GM04503 (cell line): ENCODE data around the gene TRPT1.
A peak's percentile ranks its signal among the peaks of the same experiment; 100 is the strongest.

ENCODE experiments used
- DNase-seq: peaks from one replicate; pipeline ENCODE4 v3.0.0-alpha.2; 2012; ENCODE audit warnings: low read depth

The TRPT1 gene

DNA sequence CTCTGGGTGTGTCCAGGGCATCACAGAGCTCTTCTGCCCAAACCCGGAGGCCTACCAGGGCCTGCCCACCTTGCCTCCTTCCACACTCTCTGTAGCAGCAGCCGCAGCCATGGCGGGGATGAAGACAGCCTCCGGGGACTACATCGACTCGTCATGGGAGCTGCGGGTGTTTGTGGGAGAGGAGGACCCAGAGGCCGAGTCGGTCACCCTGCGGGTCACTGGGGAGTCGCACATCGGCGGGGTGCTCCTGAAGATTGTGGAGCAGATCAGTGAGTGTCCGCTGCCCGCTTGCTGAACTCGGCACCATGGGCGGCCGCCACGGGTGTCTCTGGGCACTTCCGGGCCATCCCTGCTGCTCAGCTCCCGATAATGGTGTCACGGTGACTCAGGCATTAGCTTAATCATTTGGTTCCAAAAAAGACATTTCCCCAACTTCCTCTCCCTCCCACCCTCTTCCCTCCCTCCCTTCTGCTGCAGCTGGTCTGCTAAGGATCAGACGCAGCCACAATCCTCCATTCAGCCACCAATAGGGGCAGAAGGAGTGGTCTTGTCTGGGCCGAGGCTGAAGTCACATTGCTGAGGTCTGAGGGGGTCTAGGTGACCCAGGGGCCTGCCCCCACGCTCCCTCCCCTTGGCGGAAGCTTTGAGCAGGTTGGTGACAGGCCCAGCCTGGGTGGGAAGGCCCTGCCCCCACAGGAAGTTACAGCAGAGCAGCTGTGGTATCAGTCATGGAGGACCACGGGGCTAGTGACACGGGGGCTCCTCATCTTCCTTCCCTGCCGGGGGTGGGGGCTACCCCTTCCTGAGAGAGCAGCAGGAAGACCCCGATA, 18.5 kb downstream of the TRPT1 start:
- peak; percentile 65 for DNase-seq

DNA sequence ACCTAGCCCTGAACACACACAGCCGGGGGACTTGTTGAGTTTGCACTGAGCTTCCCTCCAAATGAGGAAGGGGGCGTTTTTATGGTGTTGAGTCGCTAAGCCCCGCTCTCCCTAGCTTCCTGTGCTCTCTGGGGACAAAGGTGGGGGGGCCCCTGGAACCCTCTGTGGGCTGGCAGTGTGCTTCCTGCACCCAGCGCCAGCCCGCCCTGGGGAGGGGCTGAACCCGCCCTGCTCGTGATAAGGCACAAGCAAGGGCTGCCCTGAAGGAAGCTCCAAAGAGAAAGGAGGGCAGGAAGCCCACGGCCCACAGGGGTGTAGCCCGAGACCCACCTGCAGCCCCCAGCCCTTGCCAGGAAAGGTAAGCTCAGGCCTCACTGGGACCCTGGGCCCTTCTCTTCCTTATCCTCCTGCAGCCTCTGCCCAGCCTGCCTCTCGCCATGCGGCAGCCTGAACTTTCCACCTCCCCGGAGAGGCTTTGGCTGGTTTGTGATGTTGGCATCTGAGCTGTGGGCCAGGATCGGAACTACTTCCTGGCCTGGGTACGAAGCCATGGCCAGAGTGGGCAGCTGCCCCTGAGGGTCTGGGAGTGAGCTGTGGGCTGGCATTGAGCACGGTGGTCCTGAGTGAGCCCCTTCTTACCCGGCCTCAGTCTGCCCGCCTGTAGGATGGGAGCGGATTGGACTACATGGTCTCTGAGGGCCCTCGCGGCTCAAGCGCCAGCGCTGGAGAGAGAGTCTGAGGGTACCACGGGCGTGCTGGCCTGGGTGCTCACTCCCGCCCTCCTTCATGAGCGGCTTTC, 19.3 kb downstream of the TRPT1 start, which contains the start of gene FERMT3:
Gene FERMT3, plus strand, starts transcription at position 265 of the 799 bp plus-strand sequence. CDS start 644 bp downstream, outside the sequence.
- DNase-seq: no peak

DNA sequence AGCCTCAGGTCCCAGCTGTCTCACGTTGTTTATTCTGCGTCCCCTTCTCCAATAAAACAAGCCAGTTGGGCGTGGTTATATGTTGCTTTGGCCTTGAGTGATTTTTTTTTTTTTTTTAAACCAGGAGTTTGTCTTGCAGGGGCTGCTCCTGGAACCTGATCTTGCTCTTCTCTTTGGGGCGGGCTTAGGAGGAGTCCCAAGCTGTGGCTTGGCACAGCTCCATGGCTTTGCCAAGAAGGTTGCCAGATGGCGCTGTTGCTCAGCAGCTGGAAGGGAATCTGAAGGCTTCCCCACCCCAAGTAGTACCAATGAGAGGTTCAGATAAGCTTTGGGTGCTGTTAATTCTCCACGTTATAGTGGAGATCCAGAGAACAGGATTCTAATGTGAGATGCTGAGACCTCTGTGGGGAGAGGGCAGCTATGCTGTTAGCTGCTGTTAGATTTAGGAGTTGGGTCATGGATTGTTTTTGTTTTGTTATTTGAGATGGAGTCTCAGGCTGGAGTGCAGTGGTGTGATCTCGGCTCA, 21.5 kb downstream of the TRPT1 start:
- no peak for DNase-seq

DNA sequence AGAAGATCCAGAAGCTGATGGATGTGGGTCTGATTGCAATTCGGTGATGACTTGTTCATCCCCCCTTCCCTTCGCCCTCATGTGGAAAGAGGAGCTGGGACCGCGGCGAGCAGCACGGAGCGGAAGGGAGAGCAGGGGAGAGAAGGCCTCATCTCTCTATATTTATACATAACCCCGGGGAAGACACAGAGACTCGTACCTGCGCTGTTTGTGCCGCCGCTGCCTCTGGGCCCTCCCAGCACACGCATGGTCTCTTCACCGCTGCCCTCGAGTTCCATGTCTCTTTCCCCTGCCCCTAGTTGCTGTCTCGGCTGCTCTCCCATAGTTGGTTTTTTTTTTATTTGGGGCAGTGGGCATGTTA, 21.9 kb downstream of the TRPT1 start:
- DNase-seq: no peak

DNA sequence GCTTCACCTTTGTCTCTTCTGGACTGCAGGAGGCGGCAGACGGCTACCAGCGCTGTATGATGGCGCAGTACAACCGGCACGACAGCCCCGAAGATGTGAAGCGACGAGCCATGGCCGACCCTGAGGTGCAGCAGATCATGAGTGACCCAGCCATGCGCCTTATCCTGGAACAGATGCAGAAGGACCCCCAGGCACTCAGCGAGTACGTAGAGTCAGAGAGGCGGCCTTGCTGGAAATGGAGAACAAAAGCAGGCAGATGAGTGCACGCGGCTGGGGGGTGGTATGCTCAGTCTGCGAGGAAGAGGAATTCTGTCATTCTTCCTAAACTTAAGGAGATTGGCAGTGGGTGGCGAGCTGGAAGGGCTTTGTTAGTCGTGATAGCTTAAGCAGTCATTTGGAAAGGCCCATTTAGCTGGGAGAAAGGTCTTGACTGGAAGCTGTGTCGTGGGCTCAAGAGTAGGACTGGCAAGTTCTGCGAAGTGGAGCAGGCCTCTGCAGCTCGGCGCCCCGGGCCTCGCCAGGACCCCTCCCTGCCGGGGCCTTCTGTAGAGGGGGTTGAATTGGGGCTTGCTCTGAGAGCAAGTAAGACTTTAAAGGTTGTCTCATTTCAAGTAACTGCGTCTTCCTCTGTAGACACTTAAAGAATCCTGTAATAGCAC, 22.4 kb downstream of the TRPT1 start:
- DNase-seq: no peak

DNA sequence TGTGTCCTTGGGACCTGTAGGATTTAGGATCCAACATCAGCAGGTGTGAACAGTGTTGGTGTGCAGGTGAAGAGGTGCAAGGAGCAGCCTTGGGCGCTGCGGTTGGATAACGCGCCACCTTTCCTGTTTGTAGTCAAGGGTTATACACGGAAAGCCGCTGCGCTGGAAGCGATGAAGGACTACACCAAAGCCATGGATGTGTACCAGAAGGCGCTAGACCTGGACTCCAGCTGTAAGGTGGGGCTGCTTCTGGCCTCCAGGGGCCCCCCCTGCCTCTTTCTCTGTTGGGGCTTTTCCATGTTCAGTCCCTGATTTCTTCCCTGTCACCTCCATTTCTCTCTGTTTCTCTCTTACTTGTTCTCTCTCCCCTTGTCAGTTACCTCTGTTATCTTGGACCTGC, 23.0 kb downstream of the TRPT1 start:
- DNase-seq: no peak

DNA sequence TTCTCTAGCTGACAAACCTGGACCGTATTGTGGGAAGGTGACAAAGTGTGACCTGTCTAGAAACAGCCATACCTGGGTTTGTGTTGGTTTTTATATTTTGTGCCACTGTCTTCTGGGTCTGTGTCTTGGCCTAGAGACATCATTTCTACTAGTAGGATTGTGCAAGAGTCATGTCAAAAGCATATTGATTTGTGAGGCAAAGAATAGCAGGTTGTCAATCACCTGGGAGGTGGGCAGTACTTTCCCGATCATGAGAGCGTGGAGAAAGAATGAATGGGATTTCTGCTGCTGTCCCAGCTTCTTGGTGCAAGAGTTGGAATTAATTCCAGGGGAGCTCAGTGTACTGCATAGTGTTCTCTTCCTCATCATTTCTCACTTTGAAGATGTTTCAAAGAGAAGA, 24.4 kb downstream of the TRPT1 start:
- DNase-seq: no peak

DNA sequence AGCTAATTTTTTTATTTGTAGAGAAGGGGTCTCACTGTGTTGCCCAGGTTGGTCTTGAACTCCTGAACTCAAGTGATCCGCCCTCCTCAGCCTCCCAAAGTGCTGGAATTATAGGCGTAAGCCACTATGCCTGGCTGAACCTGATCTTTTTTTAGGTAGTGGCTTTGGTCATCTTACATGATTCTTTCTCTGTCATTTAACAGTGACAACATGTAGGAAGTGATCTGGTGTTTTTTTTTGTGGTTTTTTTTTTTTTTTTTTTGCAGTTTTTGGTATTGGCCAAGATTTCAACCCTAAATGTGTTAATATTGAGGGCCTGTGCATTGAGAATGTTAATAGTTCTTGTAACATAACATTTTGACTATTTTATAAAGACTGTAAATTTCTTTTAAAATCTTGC, 27.5 kb downstream of the TRPT1 start:
- no peak for DNase-seq

DNA sequence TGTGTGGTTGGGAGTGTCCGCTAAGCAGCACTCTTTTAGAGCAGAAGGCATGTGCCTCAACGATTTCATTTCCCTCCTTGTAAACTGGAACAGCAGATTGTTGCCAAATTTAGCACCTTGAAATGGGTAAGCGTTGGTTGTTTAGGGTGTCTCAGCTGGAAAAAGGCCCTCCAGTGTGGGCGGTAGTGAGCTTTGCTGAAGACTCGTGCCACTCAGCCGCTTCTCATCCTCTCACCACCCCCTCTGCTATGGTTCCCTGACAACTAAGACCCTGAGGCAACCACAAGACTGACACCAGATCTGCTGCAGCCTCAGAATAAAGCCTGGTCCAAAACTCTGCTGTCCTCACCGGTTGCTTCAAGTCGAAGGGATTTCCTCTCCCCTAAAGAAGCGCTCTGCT, 29.4 kb downstream of the TRPT1 start:
- no peak for DNase-seq

DNA sequence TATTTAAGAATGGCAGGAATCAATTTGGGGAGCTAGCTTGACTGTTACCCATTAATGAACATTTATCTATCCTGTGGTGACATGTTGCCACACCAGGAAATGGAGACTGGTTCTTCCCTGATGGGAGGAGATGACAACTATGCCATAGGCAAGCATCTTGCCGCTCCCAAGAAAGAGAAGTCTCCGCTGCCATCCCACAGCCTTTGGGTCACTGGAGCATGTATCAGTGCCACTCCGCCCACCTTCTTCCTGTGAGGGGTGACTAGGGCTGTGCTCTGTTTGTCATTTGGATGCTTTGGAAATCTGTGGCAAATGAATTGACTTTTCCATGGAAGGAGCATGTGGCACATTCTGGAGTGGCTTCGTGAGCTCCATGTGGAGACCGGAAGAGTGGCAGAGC, 33.6 kb downstream of the TRPT1 start:
- no peak for DNase-seq

DNA sequence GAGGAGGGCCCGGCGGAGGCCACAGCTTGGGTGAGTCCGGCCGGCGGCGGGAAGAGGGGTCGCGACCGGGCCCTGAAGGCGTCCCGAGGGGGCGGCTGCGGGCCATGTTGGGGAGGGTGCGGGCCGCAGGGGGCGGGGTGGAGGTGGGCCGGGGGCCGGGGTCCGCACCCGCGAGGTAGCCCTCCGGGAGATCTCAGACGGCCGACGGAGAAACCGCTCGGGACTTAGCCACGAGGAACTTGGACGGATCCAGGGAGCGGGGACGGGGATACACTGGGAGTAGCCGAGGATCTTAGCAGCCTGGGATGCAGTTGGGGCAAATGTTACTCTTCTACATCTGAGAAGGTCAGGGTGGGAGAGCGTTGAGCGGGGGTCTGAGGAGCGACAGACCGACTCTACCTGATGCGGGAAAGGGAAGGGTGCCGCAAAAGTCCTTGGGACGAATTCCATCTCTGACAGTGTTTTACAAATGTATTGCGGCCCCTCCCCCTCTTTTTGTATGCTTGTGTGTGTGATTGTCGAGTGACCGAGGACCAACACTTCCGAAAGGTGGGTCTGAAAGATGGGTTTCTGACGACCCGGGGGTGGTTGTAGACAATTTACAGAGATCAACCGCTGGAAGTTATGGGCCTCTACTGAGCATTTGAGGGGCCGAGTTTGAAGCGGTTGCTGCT, 39.4 kb downstream of the TRPT1 start:
- DNase-seq: no peak

DNA sequence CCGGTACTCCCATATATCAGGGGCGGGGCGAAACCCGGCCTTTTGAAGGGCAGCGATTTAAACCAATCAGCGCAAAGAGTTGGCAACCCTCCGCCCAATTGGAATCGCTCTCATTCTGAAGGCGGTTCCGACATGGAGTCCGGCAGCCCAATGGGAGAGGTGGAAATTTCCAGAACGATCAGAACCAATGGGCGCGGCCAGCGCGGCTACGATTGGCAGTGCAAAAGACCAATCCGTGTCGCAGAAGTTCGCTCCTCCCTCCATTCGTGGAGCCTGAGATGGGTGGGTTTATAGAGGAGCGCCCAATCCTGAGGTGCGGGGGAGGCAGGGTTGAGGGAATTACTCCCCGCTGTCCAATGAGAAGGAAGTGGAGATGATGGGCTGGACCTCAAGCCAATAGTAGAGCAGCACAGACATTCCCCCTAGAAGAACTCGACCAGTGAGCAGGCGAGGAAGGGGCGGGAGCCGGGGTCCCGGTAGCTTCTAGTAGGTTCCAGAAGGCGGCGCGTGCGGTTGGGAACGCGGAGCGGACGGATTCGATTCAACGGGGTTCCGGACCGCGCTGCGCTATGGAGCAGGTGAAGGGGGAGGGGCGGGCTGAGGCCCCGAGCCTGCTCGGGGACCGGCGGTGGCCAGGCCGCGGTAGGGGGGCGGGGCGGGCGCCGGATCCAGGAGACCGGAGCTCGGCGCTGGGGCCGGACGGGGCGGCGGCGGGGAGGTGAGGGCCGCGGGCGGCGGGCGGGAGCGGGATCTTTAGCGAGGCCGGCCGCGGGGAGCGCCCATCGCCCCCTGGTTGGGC, 40.1 kb downstream of the TRPT1 start, which contains the start of gene STIP1:
Gene STIP1, plus strand, starts transcription at position 479 of the 799 bp plus-strand sequence. Its CDS starts 91 bp downstream, at position 570.
- peak; percentile 100 for DNase-seq

DNA sequence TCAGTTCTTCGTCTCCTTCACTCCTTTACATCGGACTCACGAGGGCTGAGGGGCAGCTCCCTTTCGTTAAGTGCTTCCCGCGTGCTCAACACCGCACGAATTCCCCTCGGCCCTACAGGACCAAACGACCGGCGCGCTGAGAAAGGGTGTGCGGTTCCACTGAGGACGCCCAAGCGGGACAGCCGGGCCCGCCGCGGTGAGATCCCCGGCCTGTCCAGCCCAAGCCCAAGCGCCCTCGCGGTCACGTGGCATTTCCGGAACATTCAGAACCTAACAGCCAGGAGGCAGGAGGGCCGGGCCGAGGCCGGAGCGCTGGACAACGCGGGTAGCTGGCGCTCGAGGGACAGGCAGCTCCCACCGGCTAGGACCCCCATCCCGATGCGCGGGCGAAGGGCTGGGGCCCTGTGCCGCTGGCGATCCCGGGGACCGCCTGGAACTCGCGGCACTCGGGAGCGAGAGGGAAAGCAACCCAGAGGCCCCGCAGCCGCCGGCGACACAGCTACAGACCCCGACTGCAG, 40.8 kb downstream of the TRPT1 start:
- no peak for DNase-seq

DNA sequence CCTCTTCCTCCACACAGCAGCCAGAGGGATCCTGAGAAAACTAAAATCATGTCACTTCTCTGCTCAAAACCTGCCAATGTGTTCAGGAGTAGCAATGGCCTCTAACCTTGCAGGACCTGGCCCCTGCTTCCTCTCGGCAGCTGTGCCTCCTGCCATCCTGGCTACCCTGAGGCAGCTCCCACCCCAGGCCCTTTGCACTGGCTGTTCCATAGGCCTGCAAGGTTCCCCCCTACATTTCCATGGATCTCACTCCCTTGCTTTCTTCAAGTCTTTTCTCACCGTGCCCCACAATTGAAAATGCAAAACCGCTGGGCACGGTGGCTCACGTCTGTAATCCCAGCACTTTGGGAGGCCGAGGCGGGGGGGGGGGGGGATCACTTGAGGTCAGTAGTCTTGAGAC, 42.1 kb downstream of the TRPT1 start:
- DNase-seq: no peak

DNA sequence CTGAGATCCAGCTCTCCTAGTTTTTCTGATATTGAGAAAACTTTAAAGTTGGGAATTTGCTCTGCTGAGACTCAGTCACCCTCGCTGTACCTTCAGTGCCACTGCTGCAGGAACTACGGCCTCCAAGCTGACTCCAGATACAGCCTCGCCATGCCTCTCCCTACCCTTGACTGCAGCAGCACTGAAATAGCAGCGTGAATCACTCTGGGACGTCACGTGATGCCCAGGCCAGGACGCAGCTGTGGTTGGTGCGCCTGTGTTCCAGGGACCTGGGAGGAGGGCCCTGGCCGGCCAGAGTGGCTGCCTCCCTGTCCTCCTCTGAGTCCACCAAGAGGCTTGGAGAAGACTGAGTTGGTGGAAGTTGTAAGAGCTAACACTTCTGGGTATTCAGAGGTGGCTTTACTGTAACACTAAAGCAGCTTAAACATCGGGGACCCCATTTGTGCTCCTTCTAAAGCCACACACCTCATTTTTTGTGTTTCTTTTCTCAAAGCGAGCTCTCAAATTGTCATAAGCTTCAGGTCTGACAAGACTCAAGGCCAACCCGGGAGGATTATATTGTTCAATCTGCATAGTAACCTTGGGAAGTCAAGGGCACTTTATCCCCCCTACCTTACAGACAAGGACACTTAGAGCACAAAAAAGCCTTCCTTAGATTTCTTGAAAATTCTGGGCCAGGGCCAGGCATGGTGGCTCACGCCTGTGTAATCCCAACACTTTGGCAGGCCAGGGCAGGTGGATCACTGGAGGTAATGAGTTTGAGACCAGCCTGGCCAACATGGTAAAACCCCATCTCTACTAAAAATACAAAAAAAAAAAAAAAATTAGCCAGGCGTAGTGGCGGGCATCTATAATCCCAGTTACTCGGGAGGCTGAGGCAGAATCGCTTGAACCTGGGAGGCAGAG, 44.2 kb downstream of the TRPT1 start:
- DNase-seq: peak; percentile 75

DNA sequence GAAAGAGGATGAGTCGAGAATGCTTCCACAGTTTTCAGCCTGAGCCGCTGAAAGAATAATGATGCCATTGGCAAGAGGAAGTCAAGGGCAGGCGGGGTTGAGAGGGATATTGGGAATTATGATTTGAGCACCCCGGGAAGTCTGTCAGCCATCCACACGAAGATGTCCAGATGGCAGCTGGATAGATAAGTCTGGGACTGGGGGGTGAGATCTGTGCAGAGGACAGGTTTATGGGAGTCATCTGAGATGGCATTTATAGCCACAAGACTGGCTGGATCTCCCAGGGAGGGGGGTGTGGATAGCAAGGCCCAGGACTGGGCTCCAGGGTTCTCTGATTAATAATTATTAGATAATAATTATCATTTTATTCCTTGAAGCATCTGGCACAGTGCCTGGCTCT, 45.1 kb downstream of the TRPT1 start:
- no peak for DNase-seq

DNA sequence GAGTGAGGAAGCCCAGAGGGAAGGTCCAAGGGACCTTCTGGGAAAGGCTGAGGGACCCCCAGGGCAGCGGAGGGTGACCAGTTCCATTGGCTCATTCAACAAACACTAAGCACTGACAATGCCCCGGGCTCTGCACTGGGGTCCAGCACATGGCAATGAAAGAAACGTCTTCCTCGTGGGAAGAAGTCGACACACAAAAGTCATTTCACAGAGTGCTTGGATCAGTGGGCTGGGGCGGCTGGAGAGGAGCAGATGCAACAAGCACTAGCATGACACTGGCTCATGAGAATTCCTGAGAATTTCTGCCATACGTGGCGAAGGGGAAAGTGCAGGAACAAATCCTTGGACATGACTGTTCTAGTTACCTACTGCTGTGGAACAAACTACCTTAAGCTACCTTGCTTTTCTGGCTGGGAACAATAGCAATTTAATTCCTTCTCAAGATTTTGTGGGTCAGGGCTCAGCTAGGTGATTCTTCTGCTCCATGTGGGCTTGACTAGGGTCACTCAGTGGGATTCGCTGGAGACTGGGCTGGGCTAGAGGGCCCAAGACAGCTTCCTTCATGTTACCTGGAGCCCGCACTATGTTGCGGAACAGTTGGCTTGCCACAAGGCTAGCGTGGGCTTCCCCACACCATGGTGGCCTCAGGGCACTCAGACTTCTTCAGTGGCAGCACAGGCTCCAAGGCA, 46.9 kb downstream of the TRPT1 start:
- no peak for DNase-seq

DNA sequence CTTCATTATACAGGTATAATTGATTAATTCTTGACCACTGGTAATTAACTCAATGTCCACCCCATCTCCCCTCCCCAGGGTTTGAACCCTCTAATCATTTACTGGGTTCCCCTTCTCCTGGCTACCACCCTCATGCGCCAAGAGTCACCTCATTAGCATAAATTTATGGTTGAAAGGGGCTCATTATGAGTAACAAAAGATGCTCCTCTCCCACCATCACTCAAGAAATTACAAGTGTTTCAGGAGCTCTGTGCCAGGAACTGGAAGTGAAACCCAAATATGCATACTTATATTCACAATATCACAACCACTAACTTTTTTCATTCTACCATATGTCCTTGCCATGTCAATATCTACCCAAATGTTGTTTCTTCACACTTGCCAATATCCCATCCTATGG, 47.8 kb downstream of the TRPT1 start:
- DNase-seq: no peak

DNA sequence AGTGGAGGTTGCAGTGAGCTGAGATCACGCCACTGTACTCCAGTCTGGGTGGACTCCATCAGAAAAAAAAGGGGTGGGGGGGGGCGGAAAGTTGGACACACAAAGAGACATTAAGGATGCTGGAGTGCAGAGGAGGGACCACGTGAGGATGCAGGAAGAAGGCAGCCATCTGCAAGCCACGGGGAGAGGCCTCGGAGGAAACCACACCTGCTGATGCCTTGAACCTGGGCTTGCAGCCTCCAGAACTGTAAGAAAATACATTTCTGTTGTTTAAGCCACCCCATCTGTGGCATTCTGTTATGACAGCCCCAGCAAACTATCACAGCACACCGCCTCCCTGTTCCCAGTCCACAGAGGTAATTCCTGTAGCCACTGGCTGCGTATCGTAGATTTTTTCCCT, 49.2 kb downstream of the TRPT1 start:
- no peak for DNase-seq
